IMR-90 (cell line): Measurements from ENCODE around the gene MLST8. TPM values are rescaled to one million over a fixed set of nuclear protein-coding genes. Genes with fewer than 3 reads are reported as not detected.

Experiments
- ATAC-seq: fragments of 200-7000 bp; cut with Tn5 transposase; 2 replicates; pipeline ENCODE4 v1.9.1; 2020; ENCODE audit warnings: low read depth, mild to moderate bottlenecking, moderate library complexity
- BruUV-seq: library from RNA; stranded (reverse); fragments of 400-500 nt; replicated peaks from 2 replicates; lab custom pipeline; 2021; lab: Mats Ljungman, UMichigan
- CTCF ChIA-PET: fragments of 300-600 bp; formaldehyde crosslinking; extraction: SDS; loops from one replicate; lab custom pipeline; 2021; ENCODE audit warnings: antibody characterized with exemption; lab: Yijun Ruan, JAX
- POLR2A ChIA-PET: fragments of 300-600 bp; sonication (Branson Sonifier 250); formaldehyde crosslinking; loops from one replicate; lab custom pipeline; 2022; ENCODE audit warnings: antibody characterized with exemption; ENCODE audit not compliant: unreplicated experiment; lab: Charles Lee
- DNase-seq: peaks from one replicate; pipeline ENCODE4 v3.0.0; 2013
- H2AFZ ChIP-seq: replicated peaks from 2 replicates; pipeline ENCODE3; 2013; ENCODE audit warnings: low read length, mild to moderate bottlenecking; ENCODE audit not compliant: poor library complexity
- H2AK5ac ChIP-seq: 2 replicates; pipeline ENCODE4 v1.6.1; 2013; ENCODE audit warnings: low read depth, low read length, inconsistent platforms
- H2AK9ac ChIP-seq: replicated peaks from 2 replicates; pipeline ENCODE3; 2013; ENCODE audit warnings: mild to moderate bottlenecking, low read depth, low read length, moderate library complexity; ENCODE audit not compliant: poor library complexity
- H2BK120ac ChIP-seq: 2 replicates; pipeline ENCODE4 v1.6.1; 2013; ENCODE audit warnings: low read depth, low read length, inconsistent platforms
- H2BK15ac ChIP-seq: 3 replicates; pipeline ENCODE4 v1.6.1; 2013; ENCODE audit warnings: low read depth, low read length, inconsistent platforms
- H2BK20ac ChIP-seq: 2 replicates; pipeline ENCODE4 v1.6.1; 2013; ENCODE audit warnings: low read depth, mild to moderate bottlenecking, inconsistent platforms, low read length, moderate library complexity
- H2BK5ac ChIP-seq: 2 replicates; pipeline ENCODE4 v1.6.1; 2013; ENCODE audit warnings: mild to moderate bottlenecking, low read depth, low read length, inconsistent platforms; ENCODE audit not compliant: poor library complexity, severe bottlenecking
- H3K14ac ChIP-seq: replicated peaks from 2 replicates; pipeline ENCODE4 v1.6.1; 2013; ENCODE audit warnings: low read depth, low read length, inconsistent platforms
- H3K18ac ChIP-seq: 2 replicates; pipeline ENCODE4 v1.6.1; 2013; ENCODE audit warnings: low read depth, low read length, control low read depth
- H3K23ac ChIP-seq: 2 replicates; pipeline ENCODE4 v1.6.1; 2013; ENCODE audit warnings: low read depth, low read length, inconsistent platforms
- H3K27ac ChIP-seq: 2 replicates; pipeline ENCODE4 v1.5.1; 2013; ENCODE audit warnings: mild to moderate bottlenecking, control low read depth, low read length; ENCODE audit not compliant: insufficient read depth
- H3K27me3 ChIP-seq: 2 replicates; pipeline ENCODE4 v1.6.1; 2013; ENCODE audit warnings: low read length; ENCODE audit not compliant: control insufficient read depth, insufficient read depth
- H3K36me3 ChIP-seq: 2 replicates; pipeline ENCODE4 v1.6.1; 2013; ENCODE audit warnings: low read length, mixed read lengths; ENCODE audit not compliant: control insufficient read depth, insufficient read depth
- H3K4ac ChIP-seq: 2 replicates; pipeline ENCODE4 v1.6.1; 2013; ENCODE audit warnings: low read depth, low read length, inconsistent platforms
- H3K4me1 ChIP-seq: 2 replicates; pipeline ENCODE4 v1.6.1; 2013; ENCODE audit warnings: low read length, mixed read lengths; ENCODE audit not compliant: control insufficient read depth, insufficient read depth
- H3K4me2 ChIP-seq: 2 replicates; pipeline ENCODE4 v1.6.1; 2013; ENCODE audit warnings: low read depth, mild to moderate bottlenecking, control low read depth, low read length, moderate library complexity
- H3K4me3 ChIP-seq: 2 replicates; pipeline ENCODE4 v1.5.1; 2013; ENCODE audit warnings: low read depth, mild to moderate bottlenecking, control low read depth, low read length, moderate library complexity; ENCODE audit not compliant: insufficient read depth
- H3K56ac ChIP-seq: 2 replicates; pipeline ENCODE4 v1.6.1; 2013; ENCODE audit warnings: low read length, inconsistent platforms; ENCODE audit not compliant: insufficient read depth; ENCODE audit errors: extremely low read depth
- H3K79me1 ChIP-seq, 2 experiments: 2 replicates each; pipeline ENCODE4 v1.6.1; 2013; ENCODE audit warnings: low read length in 2 of 2, inconsistent platforms in 1 of 2, low read depth in 1 of 2
- H3K9ac ChIP-seq: 2 replicates; pipeline ENCODE4 v1.6.1; 2013; ENCODE audit warnings: low read depth, low read length, control low read depth
- H3K9me1 ChIP-seq: 2 replicates; pipeline ENCODE4 v1.6.1; 2013; ENCODE audit warnings: low read length, inconsistent platforms; ENCODE audit not compliant: insufficient read depth
- H3K9me3 ChIP-seq: 2 replicates; pipeline ENCODE4 v1.6.1; 2013; ENCODE audit warnings: low read length; ENCODE audit not compliant: control insufficient read depth, insufficient read depth
- H4K20me1 ChIP-seq: 2 replicates; pipeline ENCODE4 v1.6.1; 2013; ENCODE audit warnings: low read length, inconsistent platforms; ENCODE audit not compliant: insufficient read depth
- H4K5ac ChIP-seq: 2 replicates; pipeline ENCODE4 v1.6.1; 2013; ENCODE audit warnings: mild to moderate bottlenecking, low read depth, low read length, control low read depth
- H4K8ac ChIP-seq, 2 experiments: 2 replicates each; pipeline ENCODE4 v1.6.1; 2013; ENCODE audit warnings: low read depth in 2 of 2, low read length in 2 of 2, control low read depth in 1 of 2, inconsistent platforms in 1 of 2
- H4K91ac ChIP-seq: 2 replicates; pipeline ENCODE4 v1.6.1; 2013; ENCODE audit warnings: low read depth, low read length, inconsistent platforms; ENCODE audit not compliant: insufficient read depth
- BHLHE40 ChIP-seq: fragments of 150-350 bp; IDR thresholded peaks from 2 replicates; pipeline ENCODE4 v1.6.1; 2016; ENCODE audit warnings: mild to moderate bottlenecking, low read depth, low read length
- CTCF ChIP-seq: conservative IDR thresholded peaks from 2 replicates; pipeline ENCODE4 v1.5.1; 2012; ENCODE audit warnings: mild to moderate bottlenecking, low read depth, low read length, improper control_type of control experiment
- FOS ChIP-seq: fragments of 150-350 bp; IDR thresholded peaks from 2 replicates; pipeline ENCODE4 v1.6.1; 2016; ENCODE audit warnings: low read depth, low read length
- MAFK ChIP-seq: IDR thresholded peaks from 2 replicates; pipeline ENCODE4 v1.6.1; 2012; ENCODE audit warnings: low read depth, low read length, improper control_type of control experiment
- MAZ ChIP-seq: IDR thresholded peaks from 2 replicates; pipeline ENCODE4 v1.6.1; 2012; ENCODE audit warnings: low read depth, mild to moderate bottlenecking, low read length, improper control_type of control experiment, moderate library complexity, borderline replicate concordance
- MXI1 ChIP-seq: IDR thresholded peaks from 2 replicates; pipeline ENCODE4 v1.6.1; 2012; ENCODE audit warnings: low read depth, mild to moderate bottlenecking, low read length, moderate library complexity, borderline replicate concordance
- NFE2L2 ChIP-seq: fragments of 150-350 bp; IDR thresholded peaks from 2 replicates; pipeline ENCODE4 v1.6.1; 2016; ENCODE audit warnings: low read depth, mild to moderate bottlenecking, low read length
- RAD21 ChIP-seq: IDR thresholded peaks from 2 replicates; pipeline ENCODE4 v1.6.1; 2012; ENCODE audit warnings: low read length, improper control_type of control experiment
- RCOR1 ChIP-seq: IDR thresholded peaks from 2 replicates; pipeline ENCODE4 v1.6.1; 2012; ENCODE audit warnings: mild to moderate bottlenecking, low read length, improper control_type of control experiment; ENCODE audit not compliant: insufficient replicate concordance
- SMC3 ChIP-seq: fragments of 150-350 bp; IDR thresholded peaks from 2 replicates; pipeline ENCODE4 v1.6.1; 2016; ENCODE audit warnings: low read depth, mild to moderate bottlenecking, antibody characterized with exemption, low read length, moderate library complexity
- WGBS, 2 experiments: methylation state at CpG; one replicate each; pipeline versions ENCODE4 v1.1.5 to v1.1.7; 2013; ENCODE audit warnings: missing lambda C conversion rate in 2 of 2; ENCODE audit not compliant: insufficient read length in 1 of 2; ENCODE audit errors: extremely low coverage in 2 of 2; 5-methylcytosine and 5-hydroxymethylcytosine counted together
- dilution Hi-C: fragments of 300-500 bp; cut with HindIII; formaldehyde crosslinking; loops from one replicate; pipeline ENCODE4 v1.14.3; 2018; ENCODE audit warnings: low sequenced_read_pairs; ENCODE audit not compliant: unreplicated experiment
- in situ Hi-C: fragments of 300-500 bp; cut with MboI; formaldehyde crosslinking; loops from 3 replicates; pipeline ENCODE4 v1.14.3; 2019; ENCODE audit warnings: low sequenced_read_pairs, inconsistent platforms, mixed read lengths
- intact Hi-C: fragments of 100-400 bp; cut with micrococcal nuclease; formaldehyde crosslinking; loops from 2 replicates; pipeline ENCODE4 v1.10.0; 2022
- polyA plus RNA-seq, 3 experiments: library from polyadenylated mRNA; depleted of rRNA; stranded (reverse); fragments of >200 nt; gene quantifications; 2 replicates each; pipeline ENCODE4 v1.2.3, GENCODE V29; 2012; ENCODE audit warnings: low replicate concordance in 1 of 3
- total RNA-seq: library from RNA; depleted of rRNA; stranded (reverse); fragments of >200 nt; gene quantifications from 2 replicates; pipeline ENCODE4 v1.2.3, GENCODE V29; 2012

Gene MLST8
- total and polyA plus RNA-seq, 2 of the 4 experiments (the other 2 are of a cell fraction): 34.4 to 93.7 TPM

DNA sequence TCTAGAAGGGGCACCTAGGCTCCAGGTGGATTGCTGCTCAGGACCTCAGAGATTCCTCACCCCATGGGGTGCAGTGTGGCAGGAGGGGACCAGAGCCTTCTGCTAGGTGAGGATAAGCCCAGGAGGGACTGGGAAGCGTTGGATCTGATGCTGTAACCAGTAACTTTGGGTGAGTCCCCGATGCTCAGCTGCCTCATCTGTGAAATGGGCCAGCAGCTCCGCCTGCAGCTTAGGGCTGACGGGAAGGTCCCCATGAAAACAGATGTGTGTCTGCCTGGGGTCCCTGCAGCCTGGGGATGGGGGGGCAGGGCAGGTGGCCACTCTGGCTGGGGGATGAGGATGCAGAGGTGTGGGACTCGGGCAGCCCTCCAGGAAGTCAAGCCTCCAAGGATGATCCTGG is 6.2 kb upstream of the MLST8 start:
- no peaks in the 10 kb centered on the region for H3K79me1 ChIP-seq

More for the DNA sequence above, 6.2 kb upstream of the MLST8 start:
- intact Hi-C loops (no loop called here), dilution Hi-C loops (no loop called here), in situ Hi-C loops (no loop called here)
- ATAC-seq (no peak), DNase-seq (no peak)
- H2BK5ac ChIP-seq: no peak overlapping the region
- no peak overlapping the region for H3K14ac ChIP-seq
- no peak overlapping the region for H3K4me2 ChIP-seq
- TF ChIP-seq MAFK (no peak), MAZ (no peak), RAD21 (no peak), BHLHE40 (no peak), FOS (no peak), RCOR1 (no peak), NFE2L2 (no peak), SMC3 (no peak), MXI1 (no peak), CTCF (no peak)
- H2AK9ac ChIP-seq: no peak overlapping the region
- CTCF ChIA-PET: no interaction called here
- no peak overlapping the region for H3K4ac ChIP-seq
- POLR2A ChIA-PET: no interaction called here
- no CpG with 5 or more reads among the region's 5 CpGs for WGBS, 2 experiments
- H4K91ac ChIP-seq: no peak overlapping the region
- no peak overlapping the region for H3K56ac ChIP-seq
- H3K4me3 ChIP-seq: no peak overlapping the region
- H3K23ac ChIP-seq: no peak overlapping the region
- H4K20me1 ChIP-seq: no peaks in the 10 kb centered on the region; the same call in 1 of the 2 replicates
- no peak overlapping the region for H2AK5ac ChIP-seq
- no peak overlapping the region for H2BK120ac ChIP-seq
- no peak overlapping the region for H3K27ac ChIP-seq
- no peak overlapping the region for H2AFZ ChIP-seq
- no peaks in the 10 kb centered on the region for H3K9me1 ChIP-seq
- H3K4me1 ChIP-seq: no peaks in the 10 kb centered on the region
- H4K5ac ChIP-seq: no peak overlapping the region
- H3K27me3 ChIP-seq: peaks cover 59% of the 10 kb centered on the region
- no peak overlapping the region for H2BK20ac ChIP-seq
- H2BK15ac ChIP-seq: no peak overlapping the region
- no peak overlapping the region for H3K9ac ChIP-seq
- BruUV-seq: no TSS peak
- no peaks in the 10 kb centered on the region for H3K9me3 ChIP-seq
- no peaks in the 10 kb centered on the region for H3K36me3 ChIP-seq
- H3K18ac ChIP-seq: no peak overlapping the region
- H4K8ac ChIP-seq: no peak overlapping the region
